ENCODE results near the gene ATXN10. TPM values are rescaled to one million over a fixed set of nuclear protein-coding genes. Genes with fewer than 3 reads are reported as not detected.

Gene ATXN10
- total and polyA plus RNA-seq, 10 of the 15 experiments (the other 5 are each of a cell fraction or from before 2014, with no cell fraction given) = 29.2 to 249 (median 146) TPM

- TF ChIP-seq ELK1 (IDR thresholded peaks at IDR 0.05; ENCODE audit: low read depth, low read length) (no peak), CREB1 (IDR thresholded peaks at IDR 0.05; ENCODE audit: low read depth) (no peak), ETV6 (conservative IDR thresholded peaks at IDR 0.05 in 1 of 2, IDR thresholded peaks at IDR 0.05 in 1 of 2; ENCODE audit: borderline replicate concordance in 1 of 2, low read depth in 1 of 2) (no peak), POLR2AphosphoS5 (IDR thresholded peaks at IDR 0.05; ENCODE audit: low read length) (no peak)
Observed at GRCh38 chr22:45838305-45838887, 166.8 kb downstream of the ATXN10 start (continued).

- no peak overlapping the region for H3K4me2 ChIP-seq (ENCODE audit: control insufficient read depth, insufficient read depth)
- SMC1A ChIA-PET (ENCODE audit: uncharacterized antibody, unreplicated experiment) = no interaction called here
- no peaks in the 10 kb centered on the region for H3K9me3 ChIP-seq (replicated peaks; ENCODE audit: control insufficient read depth, insufficient read depth, low read length)
- H3K79me2 ChIP-seq (ENCODE audit: control insufficient read depth, insufficient read depth, low read length) = no peaks in the 10 kb centered on the region
- no peak overlapping the region for H3K9ac ChIP-seq (ENCODE audit: control insufficient read depth, insufficient read depth, low read length)
- no peak overlapping the region for H2AFZ ChIP-seq (ENCODE audit: control insufficient read depth, low read depth, low read length)
- WGBS (ENCODE audit: insufficient coverage, insufficient replicate concordance, low lambda C conversion rate, missing lambda C conversion rate) = 98% methylated on average over 8 of the region's 8 CpGs
- RAD21 ChIA-PET (ENCODE audit: unreplicated experiment) = no interaction called here
- no peak overlapping the region for H3K4me3 ChIP-seq
- no peaks in the 10 kb centered on the region for H3K4me1 ChIP-seq (ENCODE audit: control insufficient read depth, insufficient read depth, low read length)
- intact Hi-C loops (cut with micrococcal nuclease; ENCODE audit: unreplicated experiment) = no loop called here
- in situ Hi-C loops (cut with MboI) = no loop called here
- FAIRE-seq = no peak
- ATAC-seq = no peak
- no peak for DNase-seq (ENCODE audit: low read depth, low spot score)
- H3K27ac ChIP-seq (ENCODE audit: control insufficient read depth, insufficient read depth) = no peak overlapping the region
- H3K36me3 ChIP-seq (ENCODE audit: control insufficient read depth in 2 of 2, insufficient read depth in 2 of 2, low read length in 1 of 2) = peaks cover 2 to 15% of the 10 kb centered on the region in 2 experiments
- CTCF ChIA-PET = interaction anchor here (1.2 kb wide), 1 partner anchor 9 kb away, joined by 3 read pairs; no protein-coding TSS in a partner anchor
- BruUV-seq (replicated peaks) = no TSS peak
- no peaks in the 10 kb centered on the region for H3K27me3 ChIP-seq (replicated peaks in 1 of 2; ENCODE audit: control insufficient read depth in 2 of 2, insufficient read depth in 2 of 2, low read length in 1 of 2)
- POLR2A ChIA-PET = no interaction called here
- no peak for TF ChIP-seq SIX5 (IDR thresholded peaks at IDR 0.05; ENCODE audit: low read depth, low read length, severe bottlenecking)
- TF ChIP-seq RCOR1 (conservative IDR thresholded peaks at IDR 0.05; ENCODE audit: low read depth, low read length) = no peak
- TF ChIP-seq SKIL (IDR thresholded peaks at IDR 0.05; ENCODE audit: low read depth, poor library complexity, severe bottlenecking) = no peak
- no peak for TF ChIP-seq MEF2B (IDR thresholded peaks at IDR 0.05; ENCODE audit: partially characterized antibody, poor library complexity, severe bottlenecking)
- TF ChIP-seq ZBTB40 (IDR thresholded peaks at IDR 0.05; ENCODE audit: borderline replicate concordance) = no peak
- no peak for TF ChIP-seq SP1 (IDR thresholded peaks at IDR 0.05; ENCODE audit: low read depth, low read length)
- TF ChIP-seq EGR1 (IDR thresholded peaks at IDR 0.05; ENCODE audit: borderline replicate concordance in 1 of 2, low read depth in 2 of 2, low read length in 2 of 2) = no peak
- H4K20me1 ChIP-seq (ENCODE audit: control insufficient read depth, insufficient read depth) = no peaks in the 10 kb centered on the region
Observed at GRCh38 chr22:45840483-45840882, 168.8 kb downstream of the ATXN10 start.

All from GM12878 (cell line).